Measurements from ENCODE around the gene TIAM2.

TIAM2 gene

GRCh38 chr6:155270561-155271091, 275.5 kb downstream of the TIAM2 start:
- Mint-ChIP-seq H3K36me3 (ENCODE audit: insufficient read depth) (peaks cover 14% of the 10 kb centered on the region), H3K27me3 (no peaks in the 10 kb centered on the region), H3K4me1 (peaks cover 12% of the 10 kb centered on the region), H3K4me3 (no peak overlapping the region), H3K27ac (ENCODE audit: low read depth) (no peak overlapping the region), H3K9me3 (no peaks in the 10 kb centered on the region)
- DNase-seq (ENCODE audit: low spot score in 2 of 2) (no peak), ATAC-seq (replicated peaks; ENCODE audit: extremely low read depth, poor library complexity, severe bottlenecking) (no peak)

DNA sequence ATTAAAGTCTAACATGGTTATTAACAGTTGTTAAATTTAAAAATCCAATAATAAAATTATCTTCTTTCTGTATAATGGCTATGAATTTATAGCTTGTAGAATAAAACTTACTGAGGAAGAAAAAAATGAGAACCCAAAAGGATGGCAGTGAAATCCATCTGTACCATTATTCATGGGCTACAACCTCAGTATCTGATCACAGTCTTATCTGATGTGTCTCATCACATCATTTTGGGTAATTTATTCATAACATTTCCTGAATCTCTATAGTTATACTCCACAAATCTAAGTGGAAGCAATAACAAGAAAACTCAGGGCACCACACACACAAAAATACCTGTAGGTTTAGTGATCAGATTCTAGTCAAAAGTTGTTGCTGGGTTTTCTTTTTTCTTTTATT, 276.0 kb downstream of the TIAM2 start:
- Mint-ChIP-seq H3K4me3 (no peak overlapping the region), H3K27me3 (no peaks in the 10 kb centered on the region), H3K27ac (ENCODE audit: low read depth) (no peak overlapping the region), H3K36me3 (ENCODE audit: insufficient read depth) (peaks cover 19% of the 10 kb centered on the region), H3K4me1 (peaks cover 12% of the 10 kb centered on the region), H3K9me3 (no peaks in the 10 kb centered on the region)
- no peak for DNase-seq (ENCODE audit: low spot score in 2 of 2)
- no peak for ATAC-seq (replicated peaks; ENCODE audit: extremely low read depth, poor library complexity, severe bottlenecking)

GRCh38 chr6:155272353-155273232, 277.5 kb downstream of the TIAM2 start:
- Mint-ChIP-seq H3K4me3 (no peak overlapping the region), H3K4me1 (peaks cover 12% of the 10 kb centered on the region), H3K9me3 (no peaks in the 10 kb centered on the region), H3K27ac (ENCODE audit: low read depth) (no peak overlapping the region), H3K36me3 (ENCODE audit: insufficient read depth) (peaks cover 19% of the 10 kb centered on the region), H3K27me3 (no peaks in the 10 kb centered on the region)
- no peak for ATAC-seq (replicated peaks; ENCODE audit: extremely low read depth, poor library complexity, severe bottlenecking)
- no peak for DNase-seq (ENCODE audit: low spot score in 2 of 2)

DNA sequence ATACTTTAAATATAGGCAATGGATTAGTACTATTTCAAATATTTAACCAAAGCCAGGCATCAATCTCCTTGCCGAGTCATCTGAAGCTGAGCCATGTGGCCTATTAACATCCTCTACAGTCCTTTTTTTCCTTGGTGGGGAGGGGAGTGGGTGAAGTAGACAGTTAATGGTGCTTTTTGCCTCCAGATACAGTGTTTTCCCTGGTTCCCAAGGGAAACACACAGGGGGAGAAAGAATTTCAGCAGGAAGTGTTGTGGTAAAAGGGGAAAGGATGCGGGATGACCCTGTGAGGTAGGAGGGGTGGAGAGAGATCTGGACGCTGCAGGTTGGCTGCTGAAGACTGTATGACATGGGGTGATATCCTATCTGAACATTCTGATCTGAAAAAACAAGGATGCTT, 278.3 kb downstream of the TIAM2 start:
- Mint-ChIP-seq H3K27ac (ENCODE audit: low read depth) (no peak overlapping the region), H3K4me1 (peaks cover 10% of the 10 kb centered on the region), H3K4me3 (no peak overlapping the region), H3K9me3 (no peaks in the 10 kb centered on the region), H3K27me3 (no peaks in the 10 kb centered on the region), H3K36me3 (ENCODE audit: insufficient read depth) (peaks cover 16% of the 10 kb centered on the region)
- ATAC-seq (replicated peaks; ENCODE audit: extremely low read depth, poor library complexity, severe bottlenecking) (no peak), DNase-seq (ENCODE audit: low spot score in 2 of 2) (no peak)

DNA sequence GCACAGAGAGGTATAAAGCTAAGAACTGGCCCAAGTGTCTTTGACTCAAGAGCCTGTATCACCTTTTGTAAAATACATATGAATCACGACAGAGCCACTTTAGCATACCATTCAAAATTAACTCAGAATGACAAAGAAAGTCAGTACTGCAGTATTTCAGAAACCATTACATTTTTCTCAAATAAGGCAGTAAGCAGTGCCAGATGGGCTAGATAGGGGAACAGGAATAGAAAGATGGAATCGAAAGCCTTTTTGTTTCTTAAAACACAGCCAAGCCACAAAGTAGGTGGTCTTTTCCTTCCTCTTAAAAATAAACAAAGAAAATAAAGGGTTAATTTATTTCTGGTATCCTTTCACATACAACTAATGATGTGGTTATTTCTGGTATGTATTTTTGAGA, 279.0 kb downstream of the TIAM2 start:
- Mint-ChIP-seq H3K9me3 (no peaks in the 10 kb centered on the region), H3K4me1 (peaks cover 10% of the 10 kb centered on the region), H3K27me3 (no peaks in the 10 kb centered on the region), H3K36me3 (ENCODE audit: insufficient read depth) (peaks cover 16% of the 10 kb centered on the region), H3K4me3 (no peak overlapping the region), H3K27ac (ENCODE audit: low read depth) (no peak overlapping the region)
- ATAC-seq (replicated peaks; ENCODE audit: extremely low read depth, poor library complexity, severe bottlenecking) (no peak), DNase-seq (ENCODE audit: low spot score in 2 of 2) (no peak)

- H3K4me3 Mint-ChIP-seq, result no peak overlapping the region
- H3K9me3 Mint-ChIP-seq, result no peaks in the 10 kb centered on the region
- ATAC-seq (replicated peaks; ENCODE audit: extremely low read depth, poor library complexity, severe bottlenecking) (no peak), DNase-seq (ENCODE audit: low spot score in 2 of 2) (no peak)
- H3K36me3 Mint-ChIP-seq (ENCODE audit: insufficient read depth), result peaks cover 16% of the 10 kb centered on the region
- no peak overlapping the region for H3K27ac Mint-ChIP-seq (ENCODE audit: low read depth)
- no peaks in the 10 kb centered on the region for H3K27me3 Mint-ChIP-seq
- peaks cover 10% of the 10 kb centered on the region for H3K4me1 Mint-ChIP-seq
Measured at GRCh38 chr6:155274533-155274932, 279.4 kb downstream of the TIAM2 start.

DNA sequence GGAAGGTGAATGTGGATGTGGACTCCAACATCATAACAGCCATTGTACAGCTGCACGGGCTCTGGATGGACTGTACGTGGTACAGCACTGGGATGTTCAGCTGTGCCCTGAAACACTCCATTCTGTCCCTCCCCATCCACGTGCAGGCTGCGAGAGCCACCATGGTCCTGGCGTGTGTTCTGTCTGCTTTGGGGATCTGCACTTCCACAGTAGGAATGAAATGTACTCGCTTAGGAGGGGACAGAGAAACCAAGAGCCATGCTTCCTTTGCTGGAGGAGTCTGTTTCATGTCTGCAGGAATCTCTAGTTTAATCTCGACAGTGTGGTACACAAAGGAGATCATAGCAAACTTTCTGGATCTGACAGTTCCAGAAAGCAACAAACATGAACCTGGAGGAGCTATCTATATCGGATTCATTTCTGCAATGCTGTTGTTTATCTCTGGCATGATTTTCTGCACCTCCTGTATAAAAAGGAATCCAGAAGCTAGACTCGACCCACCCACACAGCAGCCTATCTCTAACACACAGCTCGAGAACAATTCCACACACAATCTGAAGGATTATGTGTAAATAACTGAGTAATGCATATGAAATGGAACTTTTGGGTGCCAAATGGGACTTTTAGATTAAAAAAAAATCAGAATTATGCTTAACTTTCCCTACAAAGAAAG, 280.8 kb downstream of the TIAM2 start:
- H3K4me1 Mint-ChIP-seq, result peaks cover 5% of the 10 kb centered on the region
- H3K27ac Mint-ChIP-seq (ENCODE audit: low read depth), result no peak overlapping the region
- H3K27me3 Mint-ChIP-seq, result no peaks in the 10 kb centered on the region
- H3K36me3 Mint-ChIP-seq (ENCODE audit: insufficient read depth), result peaks cover 18% of the 10 kb centered on the region
- ATAC-seq (replicated peaks; ENCODE audit: extremely low read depth, poor library complexity, severe bottlenecking) (no peak), DNase-seq (ENCODE audit: low spot score in 2 of 2) (no peak)
- H3K4me3 Mint-ChIP-seq, result no peak overlapping the region
- no peaks in the 10 kb centered on the region for H3K9me3 Mint-ChIP-seq

DNA sequence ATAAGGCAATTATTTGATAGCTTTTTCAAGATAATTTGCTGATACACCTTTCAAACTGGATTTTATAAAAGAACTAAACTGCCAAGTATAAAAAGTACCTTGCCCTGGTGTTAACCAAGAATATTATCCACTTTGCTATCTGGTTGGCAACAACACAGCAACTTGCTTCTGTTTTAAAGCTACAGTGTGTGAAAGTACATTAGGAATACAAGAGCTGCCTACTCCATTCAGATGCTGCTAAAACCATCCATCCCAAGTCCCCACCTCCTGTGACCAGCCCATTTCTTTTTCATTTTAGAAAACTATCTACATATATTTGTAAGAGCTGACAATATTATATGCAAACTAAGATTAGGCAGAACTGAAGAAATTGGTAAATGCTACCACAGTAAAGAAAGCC, 281.5 kb downstream of the TIAM2 start:
- H3K9me3 Mint-ChIP-seq, result no peaks in the 10 kb centered on the region
- ATAC-seq (replicated peaks; ENCODE audit: extremely low read depth, poor library complexity, severe bottlenecking), result no peak
- no peak overlapping the region for H3K27ac Mint-ChIP-seq (ENCODE audit: low read depth)
- no peak for DNase-seq (ENCODE audit: low spot score in 2 of 2)
- H3K4me1 Mint-ChIP-seq, result peaks cover 5% of the 10 kb centered on the region
- no peaks in the 10 kb centered on the region for H3K27me3 Mint-ChIP-seq
- H3K36me3 Mint-ChIP-seq (ENCODE audit: insufficient read depth), result peaks cover 23% of the 10 kb centered on the region
- H3K4me3 Mint-ChIP-seq, result no peak overlapping the region

- no peaks in the 10 kb centered on the region for H3K9me3 Mint-ChIP-seq
- peaks cover 26% of the 10 kb centered on the region for H3K36me3 Mint-ChIP-seq (ENCODE audit: insufficient read depth)
- H3K4me3 Mint-ChIP-seq, result no peak overlapping the region
- DNase-seq (ENCODE audit: low spot score in 2 of 2), result no peak
- H3K27ac Mint-ChIP-seq (ENCODE audit: low read depth), result peak overlapping the region; percentile 38
- no peak for ATAC-seq (replicated peaks; ENCODE audit: extremely low read depth, poor library complexity, severe bottlenecking)
- H3K27me3 Mint-ChIP-seq, result no peaks in the 10 kb centered on the region
- H3K4me1 Mint-ChIP-seq, result peaks cover 5% of the 10 kb centered on the region
Measured at GRCh38 chr6:155278319-155279049, 283.4 kb downstream of the TIAM2 start.

GRCh38 chr6:155284775-155285174, 289.7 kb downstream of the TIAM2 start:
- DNase-seq (ENCODE audit: low spot score in 2 of 2) (no peak), ATAC-seq (replicated peaks; ENCODE audit: extremely low read depth, poor library complexity, severe bottlenecking) (no peak)
- H3K4me3 Mint-ChIP-seq, result no peak overlapping the region
- H3K36me3 Mint-ChIP-seq (ENCODE audit: insufficient read depth), result peaks cover 32% of the 10 kb centered on the region
- no peaks in the 10 kb centered on the region for H3K27me3 Mint-ChIP-seq
- no peak overlapping the region for H3K27ac Mint-ChIP-seq (ENCODE audit: low read depth)
- no peaks in the 10 kb centered on the region for H3K9me3 Mint-ChIP-seq
- no peaks in the 10 kb centered on the region for H3K4me1 Mint-ChIP-seq

- H3K27ac Mint-ChIP-seq (ENCODE audit: low read depth), result no peak overlapping the region
- H3K27me3 Mint-ChIP-seq, result no peaks in the 10 kb centered on the region
- ATAC-seq (replicated peaks; ENCODE audit: extremely low read depth, poor library complexity, severe bottlenecking) (no peak), DNase-seq (ENCODE audit: low spot score in 2 of 2) (no peak)
- no peak overlapping the region for H3K4me3 Mint-ChIP-seq
- H3K36me3 Mint-ChIP-seq (ENCODE audit: insufficient read depth), result peaks cover 28% of the 10 kb centered on the region
- no peaks in the 10 kb centered on the region for H3K9me3 Mint-ChIP-seq
- H3K4me1 Mint-ChIP-seq, result peaks cover 7% of the 10 kb centered on the region
Measured at GRCh38 chr6:155287762-155288161, 292.6 kb downstream of the TIAM2 start.

DNA sequence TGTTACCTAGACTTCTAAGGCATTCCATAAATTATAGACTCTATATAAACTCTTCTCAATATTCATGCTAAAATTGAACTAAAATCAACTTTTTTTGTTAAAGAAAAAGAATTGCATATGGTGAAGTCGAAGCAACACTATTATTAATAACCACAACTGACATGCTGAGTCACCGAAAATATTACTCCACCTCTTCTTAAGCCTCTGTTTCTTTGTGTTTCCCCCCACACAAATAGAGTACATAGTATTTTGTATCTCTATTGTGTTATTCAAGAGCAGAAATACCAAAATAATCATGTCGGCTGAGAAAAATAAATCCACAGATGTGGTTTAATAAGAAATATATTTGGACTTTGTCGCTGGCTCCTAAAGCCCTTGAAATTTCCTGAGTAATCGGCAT, 295.4 kb downstream of the TIAM2 start:
- no peaks in the 10 kb centered on the region for H3K27me3 Mint-ChIP-seq
- H3K4me1 Mint-ChIP-seq, result peaks cover 7% of the 10 kb centered on the region
- DNase-seq (ENCODE audit: low spot score in 2 of 2), result no peak
- no peak overlapping the region for H3K27ac Mint-ChIP-seq (ENCODE audit: low read depth)
- ATAC-seq (replicated peaks; ENCODE audit: extremely low read depth, poor library complexity, severe bottlenecking), result no peak
- H3K36me3 Mint-ChIP-seq (ENCODE audit: insufficient read depth), result peaks cover 17% of the 10 kb centered on the region
- no peaks in the 10 kb centered on the region for H3K9me3 Mint-ChIP-seq
- H3K4me3 Mint-ChIP-seq, result no peak overlapping the region
